Amniotic stem cell (primary cell): ENCODE results near the gene COL4A3.
A peak's percentile ranks its signal among the peaks of the same experiment; 100 is the strongest.
"Not testable (repeated sequence)": the region's sequence is repeated elsewhere in the genome, so short reads cannot be mapped to it uniquely, and the experiment has no call there.

Experiments
- DNase-seq: peaks from one replicate; lab custom pipeline; 2025; lab: John Stamatoyannopoulos, UW

COL4A3 gene

DNA sequence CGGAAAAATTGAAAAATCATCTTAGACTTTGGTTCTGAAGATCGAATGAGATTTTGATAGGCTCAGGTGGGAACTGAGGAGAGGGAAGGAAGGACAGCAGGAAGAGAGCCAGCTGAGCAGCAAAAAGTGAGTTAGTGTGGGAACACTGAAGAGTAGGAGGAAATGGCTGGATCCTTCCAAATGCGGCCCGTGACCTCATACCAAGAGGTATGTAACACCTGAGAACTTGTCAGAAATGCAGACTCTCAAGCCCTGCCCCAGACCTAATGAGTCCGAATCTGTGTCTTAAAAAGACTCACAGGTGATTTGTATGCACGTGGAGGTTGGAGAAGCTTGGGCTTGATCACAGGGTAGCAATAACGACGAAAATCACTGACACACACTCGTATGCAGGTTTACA lies 42.0 kb downstream of the COL4A3 start:
- DNase-seq: no peak

DNA sequence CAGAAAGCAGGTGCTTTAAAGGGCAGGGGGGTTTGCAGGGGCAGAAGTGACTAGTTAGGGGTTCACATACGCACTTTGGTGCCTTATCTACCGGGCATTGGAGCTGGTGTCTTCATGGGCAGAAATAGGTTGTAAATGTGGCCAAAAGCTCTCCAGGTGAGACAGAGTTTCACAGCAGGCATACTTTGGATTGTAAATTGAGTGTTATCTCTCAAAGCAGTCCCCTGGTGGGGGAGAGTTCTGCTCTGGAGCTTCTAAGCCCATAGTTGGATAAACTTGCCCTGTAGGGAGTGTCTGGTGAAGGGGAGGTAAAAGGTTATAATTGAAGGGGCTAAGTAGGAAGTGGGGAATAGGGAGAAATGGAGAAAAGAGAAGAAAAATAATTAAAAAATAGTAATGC lies 43.1 kb downstream of the COL4A3 start:
- no peak for DNase-seq

DNA sequence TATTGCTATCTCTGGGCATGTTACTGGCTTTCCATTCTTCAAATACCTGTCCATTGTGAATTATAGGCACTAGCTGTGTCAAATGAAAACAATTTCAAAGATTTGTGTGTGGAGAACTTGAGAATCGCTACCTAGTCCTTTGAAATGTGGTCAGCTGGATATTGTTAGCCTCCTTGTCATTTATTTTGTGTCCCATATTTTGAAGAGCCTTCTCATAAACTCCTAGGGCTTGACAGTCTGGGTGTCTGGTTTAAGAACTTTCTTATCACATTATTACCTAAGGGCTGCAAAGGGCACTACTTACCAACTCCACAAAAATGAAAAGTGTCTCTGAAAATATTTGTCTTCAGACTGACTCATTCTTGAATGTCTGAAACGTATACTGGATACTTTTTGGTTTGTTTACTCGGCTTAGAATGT lies 50.2 kb downstream of the COL4A3 start:
- no peak for DNase-seq

DNA sequence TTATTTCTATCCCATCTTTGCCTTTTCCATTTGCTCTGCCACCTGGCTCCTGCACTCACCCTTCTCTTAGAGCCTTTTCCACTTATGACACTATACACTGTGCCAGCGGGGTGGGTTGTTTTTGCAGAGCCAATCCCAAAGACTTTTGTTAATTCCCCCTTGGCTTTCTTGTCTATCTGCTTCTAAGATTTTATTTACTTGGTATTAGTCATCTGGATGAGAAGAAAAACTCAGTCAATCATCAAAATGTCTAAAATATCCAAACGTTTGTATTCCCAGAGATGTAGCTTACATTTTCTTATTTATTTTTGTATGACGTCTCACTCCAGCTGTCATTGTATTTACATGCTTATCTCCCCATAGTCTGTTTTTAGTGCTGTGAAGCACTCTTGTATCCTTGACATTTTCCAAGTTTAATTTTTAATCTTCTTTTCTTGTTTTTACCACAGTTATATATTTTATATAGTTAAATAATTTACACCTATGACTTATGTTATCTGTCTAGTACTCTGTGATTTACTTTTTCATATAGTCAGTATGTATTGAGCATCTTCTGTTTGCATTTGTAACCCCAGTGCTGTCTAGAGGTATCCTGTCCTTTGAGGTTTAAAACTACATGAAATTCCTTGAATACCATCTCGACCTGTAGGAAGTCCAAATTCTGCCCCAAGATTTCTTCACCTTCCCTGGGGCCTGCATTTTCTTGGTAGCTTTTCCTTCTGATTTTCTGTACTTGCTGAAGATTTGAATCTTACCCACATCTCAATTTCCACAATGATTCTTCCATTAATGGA lies 55.1 kb downstream of the COL4A3 start:
- no peak for DNase-seq

- no peak for DNase-seq
Measured at GRCh38 chr2:227221120-227221519, 56.7 kb downstream of the COL4A3 start.

DNA sequence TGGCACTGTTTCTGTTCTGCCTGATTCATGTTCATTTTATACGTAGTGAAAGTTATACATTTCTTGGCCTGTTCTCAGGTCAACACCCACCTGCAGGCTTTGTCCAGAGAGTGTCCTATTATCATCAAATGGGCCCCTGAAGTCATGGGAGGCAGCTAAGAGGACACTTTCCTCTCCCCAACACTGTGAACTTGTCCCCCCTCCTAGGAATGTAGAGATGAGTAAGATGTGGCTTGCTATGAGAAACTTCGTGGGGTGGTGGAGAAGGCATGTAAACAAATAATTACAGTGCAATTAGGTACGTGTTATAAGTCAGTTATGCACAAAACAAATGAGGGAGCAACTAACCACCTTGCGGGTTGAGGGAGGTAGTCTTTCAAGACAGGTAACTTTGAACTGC lies 57.9 kb downstream of the COL4A3 start:
- no peak for DNase-seq

- not testable (repeated sequence) for DNase-seq
Measured at GRCh38 chr2:227225641-227226040, 61.2 kb downstream of the COL4A3 start.

- DNase-seq: no peak
Measured at GRCh38 chr2:227228061-227228667, 63.7 kb downstream of the COL4A3 start.

DNA sequence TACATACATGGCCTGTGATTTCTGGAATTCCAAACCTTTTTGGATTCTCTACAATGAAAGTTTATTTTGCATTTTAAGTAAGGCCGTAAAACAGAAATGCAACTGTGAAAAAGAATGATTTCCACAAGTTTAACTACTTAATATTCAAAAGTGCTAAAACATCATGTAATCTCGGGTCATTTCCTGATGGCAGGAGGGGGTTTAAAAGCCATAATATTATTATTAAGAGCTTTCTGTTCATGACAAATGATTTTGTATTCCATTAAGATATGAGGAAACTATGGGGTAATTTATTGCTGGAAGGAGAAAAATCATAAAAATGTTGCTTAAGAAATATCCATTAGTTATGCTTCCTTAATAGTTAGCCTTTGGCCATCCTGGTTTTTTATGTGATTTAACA lies 65.7 kb downstream of the COL4A3 start:
- DNase-seq: no peak

GRCh38 chr2:227234429-227234828 lies 70.0 kb downstream of the COL4A3 start:
- DNase-seq: no peak

DNA sequence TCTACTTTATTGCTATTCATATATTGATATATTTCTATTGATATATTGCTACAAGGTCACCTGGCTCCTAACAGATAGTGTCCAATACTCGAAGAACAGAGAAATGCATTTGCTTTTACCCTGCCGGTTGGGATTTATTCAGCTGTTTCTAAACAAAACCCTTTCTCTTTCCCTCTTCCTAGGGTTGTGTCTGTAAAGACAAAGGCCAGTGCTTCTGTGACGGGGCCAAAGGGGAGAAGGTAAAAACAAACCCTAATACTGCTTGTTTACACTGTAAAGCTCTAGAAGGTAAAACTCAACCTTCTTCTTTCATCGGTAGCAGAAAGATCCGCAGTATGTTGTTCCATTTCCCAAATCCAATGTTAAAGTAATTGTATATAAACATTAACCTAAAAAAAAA lies 73.4 kb downstream of the COL4A3 start:
- DNase-seq: no peak

DNA sequence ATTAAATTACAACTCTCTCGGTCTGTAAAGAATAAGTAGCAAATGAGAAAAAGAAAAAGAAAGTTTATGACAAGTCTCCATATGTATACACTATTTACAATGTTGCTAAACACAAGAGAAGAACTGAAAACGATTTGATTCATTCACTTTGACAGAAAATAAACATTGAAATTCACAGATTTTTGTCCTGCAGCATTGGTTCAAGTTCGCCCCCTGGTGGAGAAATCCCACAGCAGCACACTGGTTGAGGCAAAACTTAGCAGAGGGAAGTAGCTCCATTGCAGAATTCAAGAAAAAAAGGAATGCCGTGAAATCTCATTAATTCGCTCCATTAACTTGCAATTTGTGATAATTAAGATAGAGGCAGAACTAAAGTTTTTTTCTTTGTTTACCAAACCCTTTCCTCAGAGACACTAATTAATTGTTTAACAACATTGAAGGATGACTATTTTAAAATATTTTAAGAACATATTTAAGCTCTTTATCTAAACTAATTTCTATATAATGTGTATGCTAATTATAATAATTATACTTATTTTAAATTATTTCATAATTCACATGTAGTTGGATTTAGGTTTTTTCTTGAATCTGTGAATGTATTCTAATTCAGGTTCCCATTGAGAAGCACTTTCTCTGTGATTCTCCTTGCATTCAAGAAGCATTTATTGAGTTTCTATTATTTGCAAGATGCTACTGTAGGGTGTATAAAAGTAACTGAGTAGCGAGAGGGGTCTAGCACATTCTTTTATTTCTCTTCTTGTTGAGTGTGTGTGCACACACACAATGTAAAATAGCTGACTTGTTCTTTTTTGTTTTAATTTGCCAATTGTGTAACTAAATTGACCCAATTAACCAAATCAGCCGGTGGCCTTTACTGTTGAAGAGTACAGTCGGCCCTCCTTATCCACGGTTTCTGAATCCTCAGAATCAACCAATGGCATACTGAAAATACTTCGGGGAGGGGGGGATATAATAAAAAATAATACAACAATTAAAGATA lies 74.1 kb downstream of the COL4A3 start:
- DNase-seq: peak; percentile 40

GRCh38 chr2:227241005-227241404 lies 76.6 kb downstream of the COL4A3 start:
- DNase-seq: no peak

- DNase-seq: no peak
Measured at GRCh38 chr2:227248876-227249275, 84.5 kb downstream of the COL4A3 start.

DNA sequence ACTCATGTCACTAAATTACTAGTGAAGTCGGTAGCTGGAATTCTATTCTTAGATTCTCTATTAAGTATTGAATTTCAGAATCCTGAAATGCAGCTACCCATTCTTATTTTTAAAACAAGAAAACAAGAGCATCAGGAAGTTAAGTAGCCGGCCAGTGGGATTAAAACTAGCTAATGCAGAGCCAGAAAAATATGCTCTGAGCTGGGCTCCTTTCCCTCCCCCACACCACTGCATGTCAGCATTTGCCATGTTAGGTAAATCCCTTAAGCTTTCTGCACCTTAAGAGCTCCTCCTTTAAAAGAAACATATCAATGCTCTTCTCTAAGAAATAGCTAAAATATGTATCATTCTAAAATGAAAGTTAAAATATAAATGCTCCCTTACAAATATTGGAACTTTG lies 88.4 kb downstream of the COL4A3 start:
- DNase-seq: no peak

DNA sequence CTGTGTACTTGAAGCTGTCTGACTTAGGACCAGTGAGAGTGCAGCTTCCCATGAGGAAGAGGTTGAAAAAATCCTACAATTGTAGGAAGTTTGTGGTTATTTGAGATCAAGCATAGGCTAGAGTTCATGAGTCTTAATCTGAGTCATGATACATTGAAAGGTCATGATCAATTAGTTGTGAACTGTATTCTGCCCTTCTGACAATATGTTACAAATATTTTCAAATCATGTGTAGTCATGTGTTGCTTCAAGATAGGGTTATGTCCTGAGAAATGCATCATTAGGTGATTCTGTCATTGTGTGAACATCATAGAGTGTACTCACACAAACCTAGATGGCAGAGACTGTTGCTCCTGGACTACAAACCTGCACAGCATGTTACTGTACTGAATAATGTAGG lies 92.2 kb downstream of the COL4A3 start:
- DNase-seq: no peak

DNA sequence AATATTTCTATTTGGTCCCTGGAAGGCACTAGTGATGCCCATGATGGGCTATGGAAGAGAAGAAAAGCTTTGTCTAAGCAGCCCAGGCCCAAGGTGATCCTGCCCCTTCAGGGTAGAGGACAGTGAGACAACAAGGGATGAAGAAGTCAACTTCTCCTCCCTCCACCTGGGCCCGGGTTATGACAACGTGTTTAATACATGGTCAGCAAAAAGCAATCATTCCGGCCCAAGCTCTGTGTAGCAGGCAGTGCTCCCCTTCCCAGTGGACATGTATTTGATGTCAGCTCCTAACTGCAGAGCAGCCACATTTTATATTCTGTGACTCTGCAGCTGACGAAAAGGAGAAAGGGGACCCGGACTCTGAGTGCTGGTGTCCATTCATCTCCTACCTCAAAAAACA lies 93.4 kb downstream of the COL4A3 start:
- DNase-seq: no peak

DNA sequence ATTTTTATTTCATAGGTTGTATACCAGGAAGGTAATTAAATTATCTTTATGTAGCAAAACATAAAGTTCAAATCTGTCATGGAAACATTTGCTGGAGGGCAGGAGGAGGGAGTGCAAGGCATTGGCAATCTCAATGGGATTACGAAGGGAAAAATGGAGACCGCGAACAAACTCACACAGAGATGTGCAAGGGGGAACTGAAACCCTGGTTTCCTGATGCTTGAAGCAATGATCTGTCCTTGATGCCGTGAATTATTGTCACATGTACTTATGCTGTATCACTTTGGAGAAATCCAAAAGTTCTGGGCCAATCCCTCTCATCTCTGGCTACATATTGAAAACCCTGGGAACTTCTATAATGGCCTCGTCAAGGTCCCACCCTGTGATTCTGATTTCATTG lies 95.6 kb downstream of the COL4A3 start:
- no peak for DNase-seq

DNA sequence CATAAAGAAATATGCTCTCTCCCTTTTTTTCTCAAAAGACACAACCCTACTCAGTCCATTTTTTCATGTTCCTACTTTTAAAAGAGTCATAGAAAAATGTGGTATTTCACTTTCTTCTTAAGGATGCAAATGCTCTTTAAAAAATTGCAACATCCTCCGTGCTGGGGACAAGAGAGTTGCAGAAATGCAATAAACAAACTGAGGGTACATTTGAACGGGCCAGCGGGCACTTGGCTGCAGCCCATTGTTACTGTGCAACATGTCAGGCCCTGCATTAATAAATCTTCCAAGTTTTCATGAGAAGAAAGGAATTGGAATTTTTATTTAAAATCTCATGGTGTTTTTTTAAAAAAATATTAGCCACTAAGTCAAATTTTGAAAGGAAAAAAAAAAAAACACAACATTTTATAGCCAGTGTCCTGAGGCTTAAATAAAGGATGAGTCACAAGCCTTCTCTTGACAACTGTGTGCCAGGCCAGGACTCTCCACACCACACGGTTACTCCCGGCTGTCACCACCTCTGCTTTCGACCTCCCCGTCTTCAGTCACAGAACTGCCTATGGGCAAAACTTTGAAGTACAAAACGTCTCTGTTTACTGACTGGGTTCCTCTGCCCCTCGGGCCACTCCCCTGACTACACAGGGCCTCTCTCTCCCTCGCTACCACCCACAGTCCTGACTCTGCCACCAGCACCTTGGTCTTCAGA lies 103.1 kb downstream of the COL4A3 start:
- no peak for DNase-seq

DNA sequence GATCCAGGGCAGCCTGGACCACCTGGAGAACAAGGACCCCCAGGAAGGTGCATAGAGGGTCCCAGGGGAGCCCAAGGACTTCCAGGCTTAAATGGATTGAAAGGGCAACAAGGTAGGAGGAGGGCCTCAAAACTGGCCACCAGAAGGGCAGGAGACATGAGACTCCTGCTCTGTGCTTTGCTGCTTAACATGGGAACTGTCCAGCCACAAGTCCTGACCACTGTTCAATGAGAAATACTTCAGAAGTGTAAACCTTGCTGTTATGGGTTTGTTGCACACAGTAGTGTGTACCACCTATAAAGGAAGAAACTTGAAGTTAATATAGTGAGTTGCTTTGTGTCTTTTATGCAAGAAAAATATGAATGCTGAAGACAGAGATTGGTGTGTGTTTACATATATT lies 116.5 kb downstream of the COL4A3 start:
- DNase-seq: no peak

DNA sequence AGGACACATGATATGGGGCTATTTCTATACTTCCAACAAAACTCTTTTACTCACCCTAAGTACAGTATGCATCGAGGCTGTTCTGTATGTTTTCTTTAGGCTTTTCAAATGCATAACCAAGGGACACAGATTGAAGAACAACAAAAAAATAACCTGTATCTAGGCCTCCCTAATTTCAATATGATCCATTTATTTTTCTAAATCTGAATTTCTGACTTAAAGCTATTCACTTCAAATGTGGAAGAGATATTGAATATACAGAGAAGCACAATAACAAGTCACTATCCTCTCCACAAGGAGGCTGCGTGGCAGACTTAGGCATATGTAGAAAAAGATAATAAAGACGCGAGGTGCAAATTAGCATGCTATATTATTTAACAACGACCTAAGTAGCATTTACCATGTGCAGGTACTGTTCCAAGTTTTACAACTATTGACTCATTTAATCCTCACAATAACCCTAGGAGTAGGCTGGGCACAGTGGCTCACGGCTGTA lies 121.4 kb downstream of the COL4A3 start:
- DNase-seq: no peak

- no peak for DNase-seq
Measured at GRCh38 chr2:227287771-227288170, 123.3 kb downstream of the COL4A3 start.
